ENCODE results near the gene FAM20C.

GRCh38 chr7:300546-301290 lies 108.3 kb downstream of the FAM20C start:
- TF ChIP-seq CTCF (tag by site-specific recombination; IDR thresholded peaks at IDR 0.05), result no peak
- no peak for TF ChIP-seq ZNF37A (tag by site-specific recombination; IDR thresholded peaks at IDR 0.05)
- TF ChIP-seq HOXC10 (CRISPR knock-in tag; IDR thresholded peaks at IDR 0.05), result no peak
- no peak for TF ChIP-seq SETDB1 (IDR thresholded peaks at IDR 0.05; ENCODE audit: insufficient read length, low read length)
- no peak for TF ChIP-seq ZNF555 (tag by site-specific recombination; conservative IDR thresholded peaks at IDR 0.05)
